Measurements from ENCODE around the gene IRAK2.

IRAK2 gene

GRCh38 chr3:10192953-10193691 lies 28.4 kb downstream of the IRAK2 start:
- peak; percentile 57 for DNase-seq

DNA sequence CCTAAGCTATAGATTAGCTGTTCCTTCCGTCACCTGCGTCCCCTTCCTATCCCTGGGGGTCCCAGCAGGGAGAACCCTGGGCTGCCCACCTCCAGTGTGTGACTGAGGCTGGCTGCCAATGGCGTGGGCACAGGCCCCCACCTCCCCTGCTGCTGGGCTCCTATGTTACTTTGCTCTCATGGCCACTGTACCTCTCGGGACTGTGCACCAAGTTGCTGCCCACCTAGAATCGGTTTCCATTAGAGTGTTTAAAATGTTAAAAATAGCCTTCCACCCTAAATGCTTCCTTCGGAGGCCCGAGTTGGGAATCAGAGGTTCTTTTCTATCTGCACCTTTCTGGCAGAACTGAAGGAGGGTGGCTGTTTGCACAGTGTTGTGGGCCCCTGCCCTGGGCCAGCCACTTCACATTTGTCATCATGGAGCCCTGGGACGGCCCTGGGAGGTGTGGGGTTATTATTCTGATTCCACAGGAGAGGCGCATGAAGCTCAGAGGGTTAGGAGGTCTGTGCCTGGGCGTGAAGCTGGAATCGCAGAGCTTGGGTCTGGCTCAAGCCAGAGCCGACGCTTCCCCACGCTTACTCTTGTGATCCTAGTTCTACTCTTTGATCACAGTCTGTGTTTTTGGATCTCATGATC lies 29.1 kb downstream of the IRAK2 start:
- DNase-seq = no peak

GRCh38 chr3:10194328-10195071 lies 29.8 kb downstream of the IRAK2 start:
- peak; percentile 84 for DNase-seq

DNA sequence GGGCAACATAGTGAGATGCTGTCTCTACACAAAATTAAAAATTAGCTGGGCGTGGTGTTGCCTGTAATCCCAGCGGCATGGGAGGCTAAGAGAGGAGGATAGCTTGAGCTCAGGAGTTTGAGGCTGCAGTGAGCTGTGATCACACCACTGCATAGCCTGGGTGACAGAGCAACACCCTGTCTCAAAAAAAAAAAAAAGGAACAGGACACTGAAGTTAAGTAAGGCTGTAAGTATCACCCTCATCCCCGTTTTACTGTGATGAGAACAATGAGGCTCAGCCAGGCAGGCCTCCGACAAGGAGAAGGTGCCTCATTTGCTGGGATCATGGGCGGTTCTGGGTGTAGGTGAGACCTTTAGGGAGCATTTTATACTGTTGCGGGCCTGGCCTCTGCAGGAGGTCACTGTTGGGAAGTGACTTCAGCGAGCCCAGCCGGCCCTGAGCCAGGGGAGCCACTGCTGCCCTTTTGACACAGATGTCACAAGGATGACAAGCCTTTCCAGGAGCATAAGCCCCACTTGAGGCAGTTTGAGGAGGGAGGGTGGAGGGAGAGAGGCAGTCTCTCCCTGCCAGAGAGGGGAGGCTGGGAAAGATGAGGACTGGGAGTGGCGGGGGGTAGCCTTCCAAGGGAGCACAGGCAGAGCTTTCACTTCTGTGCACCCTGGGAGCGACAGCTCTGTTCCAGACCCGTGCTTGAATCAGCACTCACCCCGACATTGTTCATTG lies 30.8 kb downstream of the IRAK2 start:
- no peak for DNase-seq

DNA sequence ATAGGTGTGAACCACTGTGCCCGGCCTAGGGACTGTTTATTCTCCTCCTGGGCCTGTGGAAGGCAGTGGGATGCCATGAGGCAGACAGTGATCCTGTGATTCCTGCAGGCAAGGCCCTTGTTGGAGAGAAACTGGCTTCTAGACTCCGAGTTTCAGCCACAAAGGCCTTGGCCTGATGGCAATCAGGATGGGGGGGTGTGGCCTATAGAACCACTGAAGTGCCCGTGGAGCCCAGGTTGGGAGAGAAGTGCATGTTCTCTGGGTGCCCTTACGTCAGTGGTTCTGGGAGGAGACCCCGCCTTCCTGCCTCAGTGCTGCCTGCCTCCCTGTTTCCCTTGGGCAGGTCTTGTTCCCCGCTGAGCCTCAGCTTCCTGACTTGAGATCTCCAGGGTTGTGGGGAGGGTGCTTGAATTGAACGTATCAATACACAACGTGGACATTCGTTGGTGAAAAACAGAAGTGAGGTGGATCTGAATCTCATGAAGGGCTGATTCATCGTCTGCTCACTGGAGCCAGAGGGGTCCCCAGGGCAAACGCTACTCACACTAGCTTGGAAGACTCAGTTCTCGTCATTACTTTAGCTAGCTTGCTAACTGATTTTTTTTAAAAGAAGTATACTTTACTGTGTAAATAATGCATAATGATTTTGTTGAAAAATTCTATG lies 31.8 kb downstream of the IRAK2 start:
- peak; percentile 68 for DNase-seq

GRCh38 chr3:10198226-10198625 lies 33.5 kb downstream of the IRAK2 start:
- DNase-seq = no peak

DNA sequence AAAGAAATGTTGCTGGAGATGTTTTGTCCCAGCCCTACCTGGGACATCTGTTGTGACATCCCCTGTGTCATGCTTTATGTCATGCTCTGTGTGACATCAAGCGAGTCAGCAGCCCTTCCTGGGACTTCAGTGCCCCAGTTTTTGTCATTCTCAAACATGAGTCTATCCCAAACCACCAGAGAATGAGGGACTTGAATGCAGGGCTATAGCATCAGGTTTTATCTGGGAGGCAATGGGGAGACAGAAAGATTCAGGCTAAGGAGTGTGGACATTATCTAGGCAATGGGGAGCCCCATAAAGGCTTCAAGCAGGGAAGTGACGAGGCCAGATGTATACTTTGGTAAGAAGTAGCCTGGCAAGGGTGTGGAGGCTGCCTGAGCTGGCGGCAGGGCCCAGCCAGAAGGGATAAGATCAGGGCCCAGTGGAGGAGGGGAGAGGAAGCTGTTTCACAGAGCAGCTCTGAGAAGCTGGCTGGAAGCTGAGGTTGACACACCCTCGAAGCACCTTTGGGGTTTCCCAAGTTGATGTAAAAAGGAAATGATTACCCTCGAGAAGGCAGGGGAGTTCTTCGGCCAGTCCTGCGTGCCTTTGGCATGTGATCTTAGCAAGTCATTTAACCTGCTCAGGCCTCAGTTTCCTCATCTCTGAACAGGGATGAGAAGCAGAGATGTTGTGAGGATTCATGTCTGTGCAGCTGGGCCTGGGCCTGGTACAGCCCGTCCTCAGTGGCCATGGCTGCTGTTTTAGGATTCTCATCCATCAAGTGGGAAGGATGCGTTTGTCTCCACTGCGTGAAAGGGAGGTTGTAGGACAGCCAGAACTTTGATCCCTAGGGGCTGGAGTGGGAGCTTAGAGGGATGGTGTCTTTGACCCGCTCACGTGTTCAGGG lies 34.3 kb downstream of the IRAK2 start:
- DNase-seq = peak; percentile 89

- DNase-seq = no peak
Observed at GRCh38 chr3:10204921-10205320, 40.2 kb downstream of the IRAK2 start.

DNA sequence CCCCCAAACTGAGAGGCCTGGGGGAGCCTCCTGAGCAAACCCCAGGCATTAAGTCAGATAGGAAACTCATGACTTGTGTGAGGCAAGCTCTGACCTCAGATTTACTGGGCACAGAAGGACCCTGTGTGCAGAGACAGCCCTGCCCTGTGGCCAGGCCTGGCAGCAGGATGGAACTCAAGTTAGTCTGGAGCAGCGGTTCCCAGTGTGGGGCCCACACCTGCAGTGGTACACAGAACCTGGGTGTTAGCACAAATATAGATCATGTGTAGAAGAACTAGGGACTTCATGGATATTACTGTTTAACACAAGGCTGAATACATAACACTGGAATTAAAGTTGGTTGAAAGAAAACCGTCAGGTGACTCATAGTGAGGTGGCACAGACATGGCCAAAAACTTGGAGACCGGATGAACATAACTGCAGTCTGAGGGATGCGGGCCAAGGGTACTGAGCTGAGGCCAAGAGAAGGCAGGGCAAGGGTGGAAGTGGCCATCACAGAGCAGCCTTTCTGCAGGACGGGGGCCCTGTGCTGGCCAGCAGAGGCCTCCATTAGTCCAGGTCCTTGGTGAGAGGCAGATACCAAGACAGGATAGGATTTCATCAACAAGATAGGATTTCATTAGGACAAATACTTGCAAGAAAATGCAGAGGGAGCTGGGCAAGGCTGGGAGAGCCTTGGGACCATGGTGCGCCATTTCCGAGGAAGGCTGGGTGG lies 40.9 kb downstream of the IRAK2 start:
- no peak for DNase-seq

DNA sequence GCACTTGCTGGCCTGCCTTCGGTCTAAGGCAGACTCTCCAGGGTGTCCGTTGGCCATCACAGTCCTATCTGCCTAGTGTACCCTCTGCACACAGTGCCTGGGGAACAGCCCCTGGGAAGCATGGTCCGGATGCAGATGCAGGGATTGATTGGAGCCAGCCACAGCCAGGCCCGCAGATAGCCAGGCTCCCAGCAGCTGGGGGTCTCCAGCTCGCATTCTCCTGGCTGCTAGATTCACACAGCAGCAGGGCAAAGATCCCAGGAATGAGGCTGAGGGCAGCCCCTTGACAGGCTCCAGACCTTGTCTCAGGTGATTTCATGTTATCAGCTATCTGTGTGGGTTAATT lies 41.4 kb downstream of the IRAK2 start:
- no peak for DNase-seq

DNA sequence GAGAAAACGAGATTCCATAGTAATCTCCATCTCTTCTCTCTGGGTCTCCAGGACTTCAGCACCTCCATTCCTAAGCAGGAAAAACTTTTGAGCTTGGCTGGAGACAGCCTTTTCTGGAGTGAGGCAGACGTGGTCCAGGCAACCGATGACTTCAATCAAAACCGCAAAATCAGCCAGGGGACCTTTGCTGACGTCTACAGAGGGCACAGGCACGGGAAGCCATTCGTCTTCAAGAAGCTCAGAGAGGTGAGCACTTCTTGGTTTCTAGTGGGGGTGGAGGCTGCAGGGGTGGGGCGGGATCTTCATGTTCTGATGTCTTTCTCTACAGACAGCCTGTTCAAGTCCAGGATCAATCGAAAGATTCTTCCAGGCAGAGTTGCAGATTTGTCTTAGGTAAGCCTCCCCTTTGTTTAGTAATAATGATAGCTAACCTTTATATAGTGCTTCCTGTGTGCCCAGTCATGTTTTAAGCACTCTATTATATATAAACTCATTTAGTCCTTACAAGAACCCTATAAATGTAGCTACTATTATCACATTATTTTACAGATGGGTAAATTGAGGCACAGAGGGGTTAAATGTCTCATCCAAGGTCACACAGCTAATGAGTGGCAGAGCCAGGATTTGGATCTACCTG lies 48.6 kb downstream of the IRAK2 start:
- no peak for DNase-seq

DNA sequence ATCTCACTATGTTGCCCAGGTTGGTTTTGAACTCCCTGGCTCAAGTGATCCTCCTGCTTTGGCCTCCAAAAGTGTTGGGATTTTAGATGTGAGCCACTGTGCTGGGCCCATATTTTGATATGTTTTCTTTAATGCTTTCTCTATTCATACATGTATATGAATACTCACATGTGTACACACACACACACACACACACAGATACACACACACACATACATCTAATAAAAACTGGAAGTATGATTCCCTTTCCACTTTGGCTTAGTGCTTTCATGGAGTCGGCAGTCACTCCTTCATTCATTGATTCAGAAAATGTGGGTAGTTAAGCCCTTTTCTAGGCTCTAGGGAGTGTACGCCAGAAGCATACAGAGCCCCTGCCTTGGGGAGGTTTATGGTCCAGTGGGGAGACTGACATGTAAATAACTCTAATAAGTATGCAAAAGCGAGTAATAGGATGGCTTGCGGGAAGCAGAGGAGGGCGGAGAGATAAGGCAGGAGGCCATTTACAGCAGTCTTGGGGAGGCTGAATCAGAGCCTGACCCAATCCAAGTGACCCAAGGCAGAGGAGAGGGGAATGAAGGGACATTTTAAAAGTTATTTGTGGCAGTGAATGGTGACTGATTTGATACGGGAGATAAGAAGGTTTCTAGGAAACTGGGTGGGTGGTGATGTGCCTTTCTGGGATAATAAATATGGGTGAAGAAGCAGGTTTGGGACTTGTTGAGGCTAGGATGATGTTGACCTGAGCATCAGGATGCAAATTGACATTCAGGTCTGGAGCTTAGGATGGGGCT lies 51.1 kb downstream of the IRAK2 start:
- no peak for DNase-seq

DNA sequence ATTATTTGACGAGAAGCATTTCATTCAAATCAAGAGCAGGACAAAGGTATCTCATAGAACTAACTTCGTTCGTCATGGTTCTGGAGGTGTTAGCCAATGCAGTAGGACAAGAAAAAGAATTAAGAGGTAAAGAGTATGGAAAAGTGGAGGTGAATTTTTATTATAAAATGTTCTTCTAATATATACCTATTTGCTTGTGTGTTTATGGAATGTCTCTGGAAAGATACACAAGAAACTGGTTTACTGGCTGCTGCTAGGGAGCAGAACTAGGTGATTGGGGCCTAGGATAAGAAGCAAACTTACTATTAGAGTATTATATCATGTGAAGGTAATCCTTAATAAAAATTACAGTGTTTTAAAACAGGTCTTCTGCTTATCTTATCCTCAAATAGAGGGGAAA lies 52.6 kb downstream of the IRAK2 start:
- DNase-seq = no peak

GRCh38 chr3:10219737-10220136 lies 55.0 kb downstream of the IRAK2 start:
- DNase-seq = no peak

DNA sequence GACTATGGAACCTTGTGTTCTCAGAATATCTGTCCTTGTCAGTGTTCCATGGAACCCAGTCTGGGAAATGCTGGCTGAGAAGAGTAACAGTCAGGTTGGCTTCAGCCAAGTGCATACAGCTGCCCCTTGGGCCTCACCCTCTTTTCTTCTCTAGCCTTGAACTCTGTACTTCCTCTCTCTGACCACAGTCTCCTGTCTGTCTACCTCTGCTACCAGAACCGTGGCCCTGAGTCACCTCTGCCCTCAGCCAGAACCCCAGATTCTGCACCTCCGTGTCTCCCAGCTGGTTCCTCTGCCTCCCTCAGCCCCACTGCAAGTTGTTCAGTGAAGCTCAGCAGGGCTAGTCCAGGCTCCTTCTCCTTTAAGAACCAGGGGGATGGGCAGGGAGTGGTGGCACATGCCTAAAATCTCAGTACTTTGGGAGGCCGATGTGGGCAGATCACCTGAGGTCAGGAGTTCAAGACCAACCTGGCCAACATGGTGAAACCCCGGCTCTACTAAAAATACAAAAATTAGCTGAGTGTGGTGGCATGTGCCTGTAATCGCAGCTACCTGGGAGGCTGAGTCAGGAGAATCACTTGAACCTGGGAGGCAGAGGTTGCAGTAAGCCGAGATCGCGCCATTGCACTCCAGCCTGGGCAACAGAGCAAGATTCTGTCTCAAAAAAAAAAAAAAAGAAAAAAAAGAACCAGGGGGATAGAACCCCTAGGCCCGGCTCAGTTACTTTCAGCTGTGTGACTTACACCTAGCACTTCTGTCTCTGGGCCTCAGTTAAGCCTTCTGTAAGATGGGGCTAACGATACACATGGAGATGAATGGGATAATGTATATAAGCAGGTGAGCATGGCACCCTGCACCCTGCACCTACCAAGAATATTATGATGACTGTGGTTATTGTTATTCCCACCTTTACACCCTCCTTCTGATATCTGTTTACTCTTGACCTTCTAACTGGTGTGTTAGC lies 59.2 kb downstream of the IRAK2 start:
- peak; percentile 51 for DNase-seq

- peak; percentile 88 for DNase-seq
Observed at GRCh38 chr3:10224794-10225665, 60.3 kb downstream of the IRAK2 start.

GRCh38 chr3:10226293-10226692 lies 61.6 kb downstream of the IRAK2 start:
- no peak for DNase-seq

All from hematopoietic multipotent progenitor cell treated with erythropoietin and hydrocortisone succinate and interleukin-3 and kit ligand, for 4 days (in vitro differentiated cells).